GM10248 (cell line): ENCODE results near the gene PRPH.
A peak's percentile ranks its signal among the peaks of the same experiment; 100 is the strongest.

Experiments used
- CTCF ChIA-PET: fragments of 300-600 bp; sonication (Branson Sonifier 250); formaldehyde crosslinking; extraction: SDS; loops from one replicate; lab custom pipeline; 2021; ENCODE audit warnings: antibody characterized with exemption; lab: Yijun Ruan, JAX
- POLR2A ChIA-PET: fragments of 350-650 bp; sonication (Branson Sonifier 250); formaldehyde crosslinking; extraction: SDS; loops from one replicate; lab custom pipeline; 2020; ENCODE audit warnings: antibody characterized with exemption; lab: Yijun Ruan, JAX
- DNase-seq: peaks from one replicate; pipeline ENCODE4 v3.0.0; 2012; ENCODE audit errors: extremely low spot score
- CTCF ChIP-seq: IDR thresholded peaks from 2 replicates; pipeline ENCODE4 v1.5.1; 2012; ENCODE audit warnings: mild to moderate bottlenecking, low read depth; ENCODE audit errors: extremely low read depth, missing control alignments, control extremely low read depth

Gene PRPH

GRCh38 chr12:49283541-49284429 lies 11.2 kb upstream of the PRPH start:
- no peak for TF ChIP-seq CTCF
- CTCF ChIA-PET = interaction anchor here (0.7 to 2.0 kb wide), 3 partner anchors 13 to 75 kb away, joined by 3 to 10 read pairs (median 10); no protein-coding TSS in a partner anchor
- POLR2A ChIA-PET = no interaction called here
- no peak for DNase-seq

GRCh38 chr12:49284672-49285071 lies 10.3 kb upstream of the PRPH start:
- ChIA-PET CTCF (interaction anchor here (1.0 to 13.3 kb wide), 4 partner anchors 12 to 74 kb away, joined by 5 to 239 read pairs (median 10); partner anchors contain the start of gene DNAJC22), POLR2A (no interaction called here)
- no peak for DNase-seq
- TF ChIP-seq CTCF = no peak

DNA sequence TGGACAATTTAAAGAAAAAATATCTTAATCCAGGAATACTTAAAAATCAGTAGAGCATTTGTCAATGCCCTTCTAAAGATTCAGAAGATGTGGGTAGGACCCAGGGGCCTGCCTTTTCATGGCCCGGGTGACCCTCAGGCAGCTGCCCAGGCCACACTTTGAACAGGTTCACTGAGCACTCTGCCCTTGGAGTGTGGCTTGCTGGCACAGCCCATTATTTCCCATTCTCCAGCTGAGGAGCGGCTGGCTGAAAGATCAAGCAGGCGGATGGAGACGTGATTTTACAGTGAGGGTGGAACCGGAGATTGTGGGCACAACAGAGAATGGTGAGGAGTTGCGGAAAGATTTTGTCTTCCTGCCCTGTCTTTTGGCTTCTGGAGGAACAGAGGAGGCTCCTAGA lies 7.1 kb upstream of the PRPH start:
- DNase-seq = no peak
- CTCF ChIA-PET = interaction anchor here (0.8 to 15.7 kb wide), 21 partner anchors 8 to 360 kb away, joined by 3 to 239 read pairs (median 7); partner anchors contain the start of genes C1QL4, DNAJC22, SPATS2 and TUBA1C
- POLR2A ChIA-PET = interaction anchor here (0.6 kb wide), 1 partner anchor 216 kb away, joined by 11 read pairs; no protein-coding TSS in a partner anchor
- no peak for TF ChIP-seq CTCF

GRCh38 chr12:49288412-49288853 lies 6.5 kb upstream of the PRPH start:
- TF ChIP-seq CTCF = peak; percentile 82
- ChIA-PET POLR2A (interaction anchor here (0.6 to 0.7 kb wide), 2 partner anchors 23 to 216 kb away, joined by 6 to 11 read pairs; no protein-coding TSS in a partner anchor), CTCF (interaction anchor here (0.7 to 15.7 kb wide), 41 partner anchors 9 to 360 kb away, joined by 3 to 239 read pairs (median 5); partner anchors contain the start of genes C1QL4, DHH, DNAJC22 and KCNH3)
- peak; percentile 81 for DNase-seq

- POLR2A ChIA-PET = interaction anchor here (0.7 kb wide), 1 partner anchor 24 kb away, joined by 6 read pairs; no protein-coding TSS in a partner anchor
- CTCF ChIA-PET = interaction anchor here (0.7 to 15.7 kb wide), 42 partner anchors 8 to 359 kb away, joined by 3 to 239 read pairs (median 5); partner anchors contain the start of genes C1QL4, DHH, DNAJC22 and KCNH3
- no peak for DNase-seq
- TF ChIP-seq CTCF = no peak
Measured at GRCh38 chr12:49288922-49289555, 5.9 kb upstream of the PRPH start.

- ChIA-PET POLR2A (interaction anchor here (2.5 kb wide), 1 partner anchor 27 kb away, joined by 12 read pairs; the partner anchor contains the start of gene TUBA1C), CTCF (interaction anchor here (1.4 to 15.7 kb wide), 6 partner anchors 20 to 66 kb away, joined by 4 to 239 read pairs (median 60); partner anchors contain the start of genes C1QL4 and DNAJC22)
- no peak for DNase-seq
- no peak for TF ChIP-seq CTCF
Measured at GRCh38 chr12:49292729-49293055, 2.3 kb upstream of the PRPH start.
